Lower leg skin (tissue), 3 donors: ENCODE data around the gene VAV3.

Experiments
- CTCF ChIP-seq, 3 donors: fragments of 450-650 bp; IDR thresholded peaks; one replicate each; pipeline ENCODE4 v1.5.1; 2016; ENCODE audit warnings: antibody characterized with exemption in 3 of 3, mild to moderate bottlenecking in 3 of 3, moderate library complexity in 2 of 3
- POLR2A ChIP-seq, 2 donors: fragments of 450-650 bp; IDR thresholded peaks; one replicate each; pipeline ENCODE4 v1.6.1; 2016 to 2017; ENCODE audit warnings: antibody characterized with exemption in 2 of 2, mild to moderate bottlenecking in 1 of 2, moderate library complexity in 1 of 2

DNA sequence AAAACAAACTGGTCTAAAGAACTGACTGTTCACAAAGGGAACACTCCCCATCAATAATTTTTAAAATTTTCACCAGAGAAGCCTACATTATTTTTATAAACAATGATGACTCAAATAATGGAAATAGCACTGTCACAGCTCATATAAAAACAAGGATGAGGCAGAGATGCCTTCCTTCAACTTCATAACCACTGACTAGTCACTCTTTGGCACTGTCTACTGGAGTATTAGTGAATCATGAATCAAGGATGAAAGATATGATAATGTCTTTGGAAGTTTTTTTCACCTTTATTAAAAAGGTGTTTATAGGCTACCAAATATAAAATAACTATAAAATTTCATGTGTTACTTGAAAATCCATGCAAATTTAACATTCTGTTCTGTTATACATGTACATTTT lies 316.9 kb downstream of the VAV3 start:
- TF ChIP-seq POLR2A (IDR thresholded peaks at IDR 0.05) (no peak), CTCF (IDR thresholded peaks at IDR 0.05) (no peak)
